Caco-2 (cell line): ENCODE results near the gene CT45A9. TPM values are rescaled to one million over a fixed set of nuclear protein-coding genes. Genes with fewer than 3 reads are reported as not detected.
"Not testable (repeated sequence)": the region's sequence is repeated elsewhere in the genome, so short reads cannot be mapped to it uniquely, and the experiment has no call there.

Experiments
- BruUV-seq: library from RNA; stranded (reverse); fragments of 400-500 nt; replicated peaks from 2 replicates; lab custom pipeline; 2021; lab: Mats Ljungman, UMichigan
- CTCF ChIA-PET: fragments of 300-600 bp; sonication (Branson Sonifier 250); formaldehyde crosslinking; loops from one replicate; lab custom pipeline; 2022; ENCODE audit warnings: antibody characterized with exemption; lab: Charles Lee
- POLR2A ChIA-PET: fragments of 300-600 bp; sonication (Branson Sonifier 250); formaldehyde crosslinking; loops from one replicate; lab custom pipeline; 2022; ENCODE audit warnings: antibody characterized with exemption; lab: Charles Lee
- DNase-seq, 2 experiments: peaks; one replicate each; pipeline versions ENCODE4 v3.0.0 to v3.0.0-alpha.2; 2020 to 2022
- H3K27me3 ChIP-seq: replicated peaks from 2 replicates; pipeline ENCODE4 v1.6.0; 2011; ENCODE audit warnings: low read length; ENCODE audit not compliant: control insufficient read depth, insufficient read depth
- H3K36me3 ChIP-seq: 2 replicates; pipeline ENCODE4 v1.5.1; 2011; ENCODE audit warnings: low read length; ENCODE audit not compliant: control insufficient read depth, insufficient read depth
- H3K4me1 ChIP-seq: fragments of 250-450 bp; sonication (Bioruptor Pico); 2 replicates; pipeline ENCODE4 v1.5.1; 2020; ENCODE audit warnings: mild to moderate bottlenecking
- H3K4me3 ChIP-seq: 2 replicates; pipeline ENCODE4 v1.5.1; 2011; ENCODE audit warnings: low read depth, mild to moderate bottlenecking, control low read depth, low read length
- H3K9me3 ChIP-seq: fragments of 250-450 bp; sonication (Bioruptor Pico); 2 replicates; pipeline ENCODE4 v1.5.1; 2020; ENCODE audit warnings: mild to moderate bottlenecking, moderate library complexity
- H3K27ac Mint-ChIP-seq: one replicate; pipeline ENCODE4 v1.8.0; 2022; ENCODE audit warnings: mixed read lengths; ENCODE audit not compliant: unreplicated experiment
- H3K27me3 Mint-ChIP-seq: one replicate; pipeline ENCODE4 v1.8.0; 2022; ENCODE audit warnings: mixed read lengths; ENCODE audit not compliant: insufficient read depth, unreplicated experiment
- H3K36me3 Mint-ChIP-seq: one replicate; pipeline ENCODE4 v1.8.0; 2022; ENCODE audit warnings: mild to moderate bottlenecking, mixed read lengths; ENCODE audit not compliant: insufficient read depth, unreplicated experiment
- H3K4me1 Mint-ChIP-seq: one replicate; pipeline ENCODE4 v1.8.0; 2022; ENCODE audit warnings: low read depth, mixed read lengths; ENCODE audit not compliant: unreplicated experiment
- H3K4me3 Mint-ChIP-seq: one replicate; pipeline ENCODE4 v1.8.0; 2022; ENCODE audit warnings: mild to moderate bottlenecking, moderate library complexity, mixed read lengths; ENCODE audit not compliant: unreplicated experiment
- H3K9me3 Mint-ChIP-seq: one replicate; pipeline ENCODE4 v1.8.0; 2022; ENCODE audit warnings: mixed read lengths; ENCODE audit not compliant: unreplicated experiment
- intact Hi-C: fragments of 100-400 bp; cut with micrococcal nuclease; formaldehyde crosslinking; loops from one replicate; pipeline ENCODE4 v1.10.0; 2022; ENCODE audit not compliant: unreplicated experiment
- total RNA-seq: library from RNA; stranded (reverse); gene quantifications from 2 replicates; pipeline ENCODE4 v1.2.3, GENCODE V29; 2022

Gene CT45A9
- total RNA-seq, 1 experiment from 2014 or later: not detected

DNA sequence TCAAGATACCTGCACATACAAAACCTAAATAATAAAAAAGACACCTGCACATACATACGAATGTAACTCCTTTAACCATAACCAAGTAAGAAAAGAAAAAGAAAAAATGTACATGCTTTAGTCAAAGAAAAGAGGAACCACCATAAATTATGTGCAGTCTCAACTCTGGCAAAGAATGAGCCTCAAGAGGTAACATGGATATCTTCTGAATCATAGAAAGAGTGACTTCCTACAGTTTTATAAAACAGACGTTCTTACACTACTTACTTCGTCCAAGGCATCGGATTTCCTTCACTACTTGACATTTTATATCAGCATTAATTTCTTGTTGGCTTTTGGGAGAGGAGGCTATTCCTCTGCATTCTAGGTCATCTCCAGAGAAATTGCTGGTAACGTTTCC lies 11.1 kb upstream of the CT45A9 start:
- CTCF ChIA-PET, intact Hi-C loops, H3K4me3 Mint-ChIP-seq, H3K4me3 ChIP-seq, BruUV-seq, H3K27me3 Mint-ChIP-seq, H3K36me3 Mint-ChIP-seq, H3K9me3 Mint-ChIP-seq, POLR2A ChIA-PET, DNase-seq, H3K4me1 ChIP-seq, H3K27ac Mint-ChIP-seq, H3K27me3 ChIP-seq, H3K36me3 ChIP-seq, H3K4me1 Mint-ChIP-seq, H3K9me3 ChIP-seq: not testable (repeated sequence)

DNA sequence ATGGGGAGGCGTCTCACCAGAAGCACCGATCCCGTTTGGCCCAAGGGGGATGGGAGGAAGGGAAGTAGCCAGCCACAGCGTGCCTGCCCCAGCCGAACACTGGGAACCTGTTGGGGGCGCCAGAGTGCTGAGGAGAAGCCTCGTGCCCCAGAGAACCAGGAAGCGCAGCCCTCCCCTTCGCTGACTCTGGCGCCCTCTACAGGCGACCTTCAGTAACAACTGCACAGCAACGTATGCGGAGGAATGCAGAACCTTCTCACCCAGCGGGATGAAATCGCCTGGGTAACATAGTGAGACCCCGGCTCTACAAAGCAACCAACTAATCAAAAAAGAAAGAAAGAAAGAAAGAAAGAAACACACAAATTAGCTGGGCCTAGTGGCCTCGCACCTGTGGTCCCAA lies 17.2 kb downstream of the CT45A9 start, which contains the start of gene CT45A8:
CT45A8 (minus strand) TSS at position 101 of the 400 bp plus-strand sequence. CDS start 3,755 bp downstream, outside the sequence.
- H3K9me3 Mint-ChIP-seq, CTCF ChIA-PET: not testable (repeated sequence)

DNA sequence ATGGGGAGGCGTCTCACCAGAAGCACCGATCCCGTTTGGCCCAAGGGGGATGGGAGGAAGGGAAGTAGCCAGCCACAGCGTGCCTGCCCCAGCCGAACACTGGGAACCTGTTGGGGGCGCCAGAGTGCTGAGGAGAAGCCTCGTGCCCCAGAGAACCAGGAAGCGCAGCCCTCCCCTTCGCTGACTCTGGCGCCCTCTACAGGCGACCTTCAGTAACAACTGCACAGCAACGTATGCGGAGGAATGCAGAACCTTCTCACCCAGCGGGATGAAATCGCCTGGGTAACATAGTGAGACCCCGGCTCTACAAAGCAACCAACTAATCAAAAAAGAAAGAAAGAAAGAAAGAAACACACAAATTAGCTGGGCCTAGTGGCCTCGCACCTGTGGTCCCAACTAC lies 34.4 kb downstream of the CT45A9 start, which contains the start of gene CT45A7:
CT45A7 (minus strand) TSS at position 101 of the 400 bp plus-strand sequence. CDS start 3,747 bp downstream, outside the sequence.
- H3K27me3 ChIP-seq, H3K4me1 ChIP-seq, H3K36me3 ChIP-seq, H3K4me3 ChIP-seq, BruUV-seq, H3K36me3 Mint-ChIP-seq, POLR2A ChIA-PET, H3K4me1 Mint-ChIP-seq, H3K4me3 Mint-ChIP-seq, intact Hi-C loops, H3K27ac Mint-ChIP-seq, H3K9me3 Mint-ChIP-seq, CTCF ChIA-PET, H3K27me3 Mint-ChIP-seq, H3K9me3 ChIP-seq, DNase-seq: not testable (repeated sequence)

More for the DNA sequence above, 17.2 kb downstream of the CT45A9 start, which contains the start of gene CT45A8:
- POLR2A ChIA-PET, H3K36me3 ChIP-seq, H3K4me3 Mint-ChIP-seq, H3K9me3 ChIP-seq, DNase-seq, BruUV-seq, H3K36me3 Mint-ChIP-seq, intact Hi-C loops, H3K4me1 ChIP-seq, H3K27me3 Mint-ChIP-seq, H3K4me3 ChIP-seq, H3K27me3 ChIP-seq, H3K4me1 Mint-ChIP-seq, H3K27ac Mint-ChIP-seq: not testable (repeated sequence)

DNA sequence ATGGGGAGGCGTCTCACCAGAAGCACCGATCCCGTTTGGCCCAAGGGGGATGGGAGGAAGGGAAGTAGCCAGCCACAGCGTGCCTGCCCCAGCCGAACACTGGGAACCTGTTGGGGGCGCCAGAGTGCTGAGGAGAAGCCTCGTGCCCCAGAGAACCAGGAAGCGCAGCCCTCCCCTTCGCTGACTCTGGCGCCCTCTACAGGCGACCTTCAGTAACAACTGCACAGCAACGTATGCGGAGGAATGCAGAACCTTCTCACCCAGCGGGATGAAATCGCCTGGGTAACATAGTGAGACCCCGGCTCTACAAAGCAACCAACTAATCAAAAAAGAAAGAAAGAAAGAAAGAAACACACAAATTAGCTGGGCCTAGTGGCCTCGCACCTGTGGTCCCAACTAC lies 51.7 kb downstream of the CT45A9 start, which contains the start of gene CT45A2:
CT45A2 (minus strand) TSS at position 101 of the 400 bp plus-strand sequence. CDS start 3,747 bp downstream, outside the sequence.
- H3K4me1 Mint-ChIP-seq, H3K9me3 Mint-ChIP-seq, H3K4me3 Mint-ChIP-seq, H3K9me3 ChIP-seq, H3K27me3 ChIP-seq, H3K36me3 Mint-ChIP-seq, DNase-seq, BruUV-seq, POLR2A ChIA-PET, intact Hi-C loops, H3K36me3 ChIP-seq, H3K27ac Mint-ChIP-seq, CTCF ChIA-PET, H3K4me3 ChIP-seq, H3K27me3 Mint-ChIP-seq, H3K4me1 ChIP-seq: not testable (repeated sequence)

Other genes with a start within 250 kb of the CT45A9 start
- not detected in 2 replicates for gene CT45A1, start 158.2 kb downstream of the CT45A9 start, total RNA-seq
- gene CT45A3, start 103.6 kb downstream of the CT45A9 start, total RNA-seq: not detected in 2 replicates
- not detected in 2 replicates for gene CT45A5, start 86.3 kb downstream of the CT45A9 start, total RNA-seq
- not detected in 2 replicates for gene CT45A6, start 69.0 kb downstream of the CT45A9 start, total RNA-seq
- not detected in 2 replicates for gene CT45A2, start 51.8 kb downstream of the CT45A9 start, total RNA-seq
- not detected in 2 replicates for gene CT45A7, start 34.5 kb downstream of the CT45A9 start, total RNA-seq
- gene CT45A8, start 17.3 kb downstream of the CT45A9 start, total RNA-seq: not detected in 2 replicates
- not detected in 2 replicates for gene CT45A10, start 21.6 kb upstream of the CT45A9 start, total RNA-seq
- not detected in 2 replicates for gene SAGE1, start 21.9 kb upstream of the CT45A9 start, total RNA-seq
- 17.3 and 18.3 TPM in 2 replicates for gene MMGT1, start 102.2 kb upstream of the CT45A9 start, total RNA-seq
- 9.9 and 11.8 TPM in 2 replicates for gene SLC9A6, start 113.6 kb upstream of the CT45A9 start, total RNA-seq